Endothelial cell of umbilical vein (primary cell): ENCODE data around the gene RAB36. TPM values are rescaled to one million over a fixed set of nuclear protein-coding genes. Genes with fewer than 3 reads are reported as not detected.

Experiments
- BruUV-seq: library from RNA; stranded (reverse); fragments of 400-500 nt; replicated peaks from 2 replicates; lab custom pipeline; 2021; lab: Mats Ljungman, UMichigan
- CTCF ChIA-PET: fragments of 300-600, 350-600 bp; sonication (Branson Sonifier 250); formaldehyde crosslinking; loops from one replicate; lab custom pipeline; 2021; ENCODE audit warnings: antibody characterized with exemption, inconsistent platforms; lab: Charles Lee
- POLR2A ChIA-PET: fragments of 300-600, 350-600 bp; sonication (Branson Sonifier 250); formaldehyde crosslinking; loops from one replicate; lab custom pipeline; 2021; ENCODE audit warnings: antibody characterized with exemption, inconsistent platforms; lab: Charles Lee
- DNase-seq: peaks from one replicate; pipeline ENCODE4 v3.0.0-alpha.2; 2011; ENCODE audit warnings: low read depth, low spot score
- FAIRE-seq: peaks from 2 replicates; lab custom pipeline; 2011; peaks lifted over from hg19 to GRCh38; lab: Jason Lieb, UNC
- H2AFZ ChIP-seq: 2 replicates; pipeline ENCODE4 v1.6.0; 2012; ENCODE audit warnings: low read depth, low read length, control low read depth, inconsistent platforms
- H3K27ac ChIP-seq: 2 replicates; pipeline ENCODE4 v1.5.1; 2011; ENCODE audit warnings: low read depth, mild to moderate bottlenecking, control low read depth, low read length, moderate library complexity; ENCODE audit not compliant: insufficient read depth
- H3K27me3 ChIP-seq, 2 experiments: 2 replicates each; pipeline versions ENCODE4 v1.6.0 to v1.6.1; 2011; ENCODE audit warnings: low read length in 2 of 2, mixed read lengths in 1 of 2; ENCODE audit not compliant: control insufficient read depth in 2 of 2, insufficient read depth in 2 of 2
- H3K36me3 ChIP-seq, 2 experiments: 2 replicates in 1 of 2; 3 replicates in 1 of 2; pipeline ENCODE4 v1.5.1; 2011; ENCODE audit warnings: low read length in 2 of 2, mild to moderate bottlenecking in 1 of 2, moderate library complexity in 1 of 2; ENCODE audit not compliant: control insufficient read depth in 2 of 2, insufficient read depth in 2 of 2; ENCODE audit errors: extremely low read depth in 1 of 2
- H3K4me1 ChIP-seq: 3 replicates; pipeline ENCODE4 v1.5.1; 2011; ENCODE audit warnings: mild to moderate bottlenecking, low read length; ENCODE audit not compliant: control insufficient read depth, insufficient read depth; ENCODE audit errors: extremely low read depth
- H3K4me2 ChIP-seq: 2 replicates; pipeline ENCODE4 v1.6.1; 2011; ENCODE audit warnings: low read length, control low read depth, mixed read lengths; ENCODE audit not compliant: insufficient read depth
- H3K4me3 ChIP-seq, 3 experiments: fragments of 200-600 bp in 1 of 3; sonication (generic), shearing (Covaris generic) in 1 of 3; replicated peaks in 1 of 3; 2 replicates each; pipeline ENCODE4 v1.5.1; 2011 to 2016; ENCODE audit warnings: control low read depth in 3 of 3, low read length in 3 of 3, mild to moderate bottlenecking in 2 of 3, inconsistent platforms in 1 of 3, low read depth in 1 of 3, moderate library complexity in 1 of 3; ENCODE audit not compliant: insufficient read depth in 1 of 3
- H3K79me2 ChIP-seq: 2 replicates; pipeline ENCODE4 v1.6.0; 2012; ENCODE audit warnings: low read length, inconsistent platforms; ENCODE audit not compliant: control insufficient read depth, insufficient read depth
- H3K9ac ChIP-seq: replicated peaks from 2 replicates; pipeline ENCODE3; 2011; ENCODE audit warnings: low read length, control low read depth; ENCODE audit not compliant: insufficient read depth; ENCODE audit errors: extremely low read depth
- H3K9me1 ChIP-seq: replicated peaks from 3 replicates; pipeline ENCODE4 v1.6.0; 2011; ENCODE audit warnings: mild to moderate bottlenecking, low read length; ENCODE audit not compliant: control insufficient read depth, insufficient read depth; ENCODE audit errors: extremely low read depth
- H3K9me3 ChIP-seq: replicated peaks from 2 replicates; pipeline ENCODE4 v1.5.1; 2012; ENCODE audit warnings: low read length, inconsistent platforms; ENCODE audit not compliant: control insufficient read depth, insufficient read depth
- H4K20me1 ChIP-seq: replicated peaks from 2 replicates; pipeline ENCODE3; 2011; ENCODE audit warnings: mild to moderate bottlenecking, low read length; ENCODE audit not compliant: control insufficient read depth, insufficient read depth; ENCODE audit errors: extremely low read depth
- EZH2 ChIP-seq: IDR thresholded peaks from 2 replicates; pipeline ENCODE4 v1.6.1; 2012; ENCODE audit warnings: borderline replicate concordance, low read depth, mild to moderate bottlenecking, moderate library complexity, low read length, inconsistent platforms; ENCODE audit not compliant: severe bottlenecking
- FOS ChIP-seq: IDR thresholded peaks from 2 replicates; pipeline ENCODE4 v1.6.1; 2011; ENCODE audit warnings: mild to moderate bottlenecking, low read length, moderate library complexity, borderline replicate concordance; ENCODE audit not compliant: insufficient read depth
- JUN ChIP-seq: IDR thresholded peaks from 2 replicates; pipeline ENCODE4 v1.6.1; 2011; ENCODE audit warnings: borderline replicate concordance, low read depth; ENCODE audit not compliant: insufficient read length, insufficient read depth
- dilution Hi-C: fragments of 300-500 bp; cut with MboI; formaldehyde crosslinking; loops from one replicate; pipeline ENCODE4 v1.15.0; 2019; ENCODE audit warnings: low sequenced_read_pairs; ENCODE audit not compliant: extremely low pct_ligation_motif_present
- intact Hi-C: fragments of 100-400 bp; cut with micrococcal nuclease; formaldehyde crosslinking; loops from one replicate; pipeline ENCODE4 v1.10.0; 2022
- polyA plus RNA-seq, 4 experiments: library from polyadenylated mRNA; depleted of rRNA in 3 of 4; stranded (reverse) in 3 of 4; unstranded in 1 of 4; fragments of >200 nt; gene quantifications; 2 replicates each; pipeline versions ENCODE4 v1.2.1 to v1.2.3, GENCODE V29; 2011 to 2012; ENCODE audit warnings: missing spikeins in 1 of 4
- total RNA-seq: library from RNA; stranded (reverse); gene quantifications from 2 replicates; pipeline ENCODE4 v1.2.3, GENCODE V29; 2021
- TF ChIP-seq, protein P1 (sequence below): IDR thresholded peaks from 2 replicates; pipeline ENCODE4 v1.6.1; 2011; ENCODE audit not compliant: insufficient read depth, insufficient read length
- TF ChIP-seq, protein P2 (sequence below), 2 donors: IDR thresholded peaks; 1 replicate in 1 of 2; 2 replicates in 1 of 2; pipeline ENCODE4 v1.5.1; 2011; ENCODE audit warnings: low read length in 2 of 2, mild to moderate bottlenecking in 2 of 2, moderate library complexity in 2 of 2, control low read depth in 1 of 2, inconsistent platforms in 1 of 2, low read depth in 1 of 2; ENCODE audit not compliant: insufficient read depth in 1 of 2; ENCODE audit errors: extremely low read depth in 1 of 2

Gene RAB36
- total and polyA plus RNA-seq, 2 donors (not counting 3 experiments of a cell fraction or from before 2014, with no cell fraction given), result 2.7 to 3.1 TPM

DNA sequence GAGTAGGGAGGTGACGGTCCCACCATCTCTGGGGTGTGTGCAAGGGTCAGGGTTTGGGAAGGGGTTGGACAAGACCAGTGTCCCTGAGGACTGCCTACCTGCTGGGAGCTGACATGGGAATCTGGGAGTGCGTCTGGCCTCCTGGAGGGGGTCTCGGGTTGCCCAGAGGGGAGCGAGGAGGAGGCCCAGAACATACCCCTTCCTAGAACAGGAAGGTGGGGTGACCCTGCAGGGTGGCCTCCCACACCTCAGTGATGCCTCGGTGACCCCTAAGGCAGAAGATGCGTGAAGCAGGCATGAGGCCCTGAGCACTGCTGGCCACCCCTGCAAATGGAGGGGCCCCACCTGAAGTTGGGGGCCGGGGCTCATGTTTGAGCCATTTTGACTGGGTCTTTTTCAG is 29.9 kb upstream of the RAB36 start:
- Histone ChIP-seq H3K27me3 (no peaks in the 10 kb centered on the region), H2AFZ (no peak overlapping the region), H3K27ac (no peak overlapping the region), H4K20me1 (no peaks in the 10 kb centered on the region), H3K36me3 (no peaks in the 10 kb centered on the region), H3K79me2 (no peaks in the 10 kb centered on the region), H3K9me3 (no peaks in the 10 kb centered on the region), H3K4me1 (no peaks in the 10 kb centered on the region), H3K4me2 (no peak overlapping the region), H3K9me1 (no peaks in the 10 kb centered on the region), H3K9ac (no peak overlapping the region), H3K4me3 (no peak overlapping the region)
- intact Hi-C loops, result no loop called here
- ChIA-PET POLR2A (no interaction called here), CTCF (no interaction called here)
- FAIRE-seq, result no peak
- BruUV-seq, result no TSS peak
- DNase-seq, result no peak
- dilution Hi-C loops, result no loop called here
- TF ChIP-seq JUN (no peak), EZH2 (no peak), FOS (no peak)
- TF ChIP-seq, protein P1, sequence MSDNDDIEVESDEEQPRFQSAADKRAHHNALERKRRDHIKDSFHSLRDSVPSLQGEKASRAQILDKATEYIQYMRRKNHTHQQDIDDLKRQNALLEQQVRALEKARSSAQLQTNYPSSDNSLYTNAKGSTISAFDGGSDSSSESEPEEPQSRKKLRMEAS, result no peak
- TF ChIP-seq, protein P2, sequence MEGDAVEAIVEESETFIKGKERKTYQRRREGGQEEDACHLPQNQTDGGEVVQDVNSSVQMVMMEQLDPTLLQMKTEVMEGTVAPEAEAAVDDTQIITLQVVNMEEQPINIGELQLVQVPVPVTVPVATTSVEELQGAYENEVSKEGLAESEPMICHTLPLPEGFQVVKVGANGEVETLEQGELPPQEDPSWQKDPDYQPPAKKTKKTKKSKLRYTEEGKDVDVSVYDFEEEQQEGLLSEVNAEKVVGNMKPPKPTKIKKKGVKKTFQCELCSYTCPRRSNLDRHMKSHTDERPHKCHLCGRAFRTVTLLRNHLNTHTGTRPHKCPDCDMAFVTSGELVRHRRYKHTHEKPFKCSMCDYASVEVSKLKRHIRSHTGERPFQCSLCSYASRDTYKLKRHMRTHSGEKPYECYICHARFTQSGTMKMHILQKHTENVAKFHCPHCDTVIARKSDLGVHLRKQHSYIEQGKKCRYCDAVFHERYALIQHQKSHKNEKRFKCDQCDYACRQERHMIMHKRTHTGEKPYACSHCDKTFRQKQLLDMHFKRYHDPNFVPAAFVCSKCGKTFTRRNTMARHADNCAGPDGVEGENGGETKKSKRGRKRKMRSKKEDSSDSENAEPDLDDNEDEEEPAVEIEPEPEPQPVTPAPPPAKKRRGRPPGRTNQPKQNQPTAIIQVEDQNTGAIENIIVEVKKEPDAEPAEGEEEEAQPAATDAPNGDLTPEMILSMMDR (IDR thresholded peaks at IDR 0.05; ENCODE audit: extremely low read depth in 1 of 2, insufficient read depth in 1 of 2, low read depth in 1 of 2, low read length in 2 of 2), result no peak
